Frontal cortex (tissue), 4 donors: Measurements from ENCODE around the gene METTL15. TPM values are rescaled to one million over a fixed set of nuclear protein-coding genes. Genes with fewer than 3 reads are reported as not detected.
"Not testable (repeated sequence)": the region's sequence is repeated elsewhere in the genome, so short reads cannot be mapped to it uniquely, and the experiment has no call there.

Experiments
- DNase-seq, 2 donors: peaks; one replicate each; pipeline ENCODE4 v3.0.0; 2012; ENCODE audit warnings: low spot score in 2 of 2
- FAIRE-seq: peaks from 2 replicates; lab custom pipeline; 2012; peaks lifted over from hg19 to GRCh38; lab: Jason Lieb, UNC
- total RNA-seq: library from RNA; depleted of rRNA; stranded (reverse); fragments of >200 nt; gene quantifications from one replicate; pipeline ENCODE4 v1.2.3, GENCODE V29; 2014
- donor health status: control.
- donor health status: control.
- donor health status: control.

The METTL15 gene, protein sequence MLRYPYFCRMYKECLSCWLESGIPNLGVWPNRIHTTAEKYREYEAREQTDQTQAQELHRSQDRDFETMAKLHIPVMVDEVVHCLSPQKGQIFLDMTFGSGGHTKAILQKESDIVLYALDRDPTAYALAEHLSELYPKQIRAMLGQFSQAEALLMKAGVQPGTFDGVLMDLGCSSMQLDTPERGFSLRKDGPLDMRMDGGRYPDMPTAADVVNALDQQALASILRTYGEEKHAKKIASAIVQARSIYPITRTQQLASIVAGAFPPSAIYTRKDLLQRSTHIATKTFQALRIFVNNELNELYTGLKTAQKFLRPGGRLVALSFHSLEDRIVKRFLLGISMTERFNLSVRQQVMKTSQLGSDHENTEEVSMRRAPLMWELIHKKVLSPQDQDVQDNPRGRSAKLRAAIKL
- 19.2 TPM for total RNA-seq

DNA sequence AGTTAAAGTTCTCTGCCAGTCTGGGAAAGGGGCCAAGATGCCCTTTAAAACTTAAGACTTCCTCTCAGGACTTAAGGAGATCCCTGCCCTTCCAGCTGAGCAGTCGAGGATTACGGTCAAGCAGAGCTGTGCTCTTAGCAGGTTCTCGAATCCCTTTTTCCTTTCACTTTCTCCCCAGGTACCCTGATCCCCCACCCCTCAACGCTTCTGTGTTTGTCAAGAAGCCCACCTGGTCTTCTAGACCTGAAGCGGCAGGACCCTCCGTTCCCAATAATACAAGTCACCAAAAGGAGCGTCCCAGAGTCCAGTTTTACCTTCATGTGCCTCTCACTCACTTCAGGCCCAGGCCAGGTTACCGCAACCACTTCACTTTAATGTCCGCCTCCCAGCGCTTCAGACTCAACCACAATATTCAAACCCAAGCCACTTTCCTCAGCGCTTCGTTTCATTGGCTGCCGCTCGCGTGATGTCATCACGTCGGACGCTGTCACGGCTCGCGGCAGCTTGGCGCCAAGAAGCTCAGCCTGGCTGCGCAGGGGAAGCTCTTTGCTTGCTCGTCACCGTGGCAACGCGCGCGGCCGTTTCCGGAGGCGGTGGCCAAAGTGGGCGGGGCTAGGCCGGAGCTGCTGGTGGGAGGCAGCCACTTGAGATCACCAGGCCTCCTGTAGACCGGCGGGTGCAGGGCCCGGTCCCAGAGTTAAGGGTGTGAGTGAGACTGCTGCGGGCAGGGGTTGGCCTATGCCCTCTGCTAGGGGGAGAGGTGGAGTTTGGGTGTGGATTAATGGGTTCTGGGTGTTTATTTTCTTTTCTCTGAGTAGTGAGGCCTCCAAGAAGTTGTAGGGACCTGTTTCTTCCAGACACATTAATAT is at the start of gene METTL15, which contains the start of gene KIF18A:
Gene METTL15, plus strand, starts transcription at position 639 of the 869 bp plus-strand sequence. CDS start 4,947 bp downstream, outside the sequence.
Gene KIF18A, minus strand, starts transcription at position 407 of the 869 bp plus-strand sequence. CDS start 10,209 bp downstream, outside the sequence.
- FAIRE-seq (peak; percentile 52), DNase-seq (peak; percentile 65 to 80)

DNA sequence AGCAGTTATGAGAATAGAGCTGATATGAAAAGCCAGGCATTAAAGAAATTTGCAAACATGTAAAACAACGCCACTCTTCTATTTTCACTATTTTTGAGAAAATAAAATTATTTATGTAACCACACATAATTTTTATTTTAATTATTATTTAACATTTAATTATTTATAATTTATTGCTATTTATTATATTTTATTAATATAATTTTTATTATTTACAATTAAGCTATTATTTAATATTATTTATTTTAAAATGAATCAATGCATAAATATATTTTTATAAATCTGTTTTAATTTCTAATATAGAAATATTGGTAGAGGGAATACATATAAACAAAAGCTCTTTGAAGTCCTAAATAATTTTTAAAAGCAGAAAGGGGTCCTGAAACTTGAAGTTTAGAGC is 36.9 kb upstream of the METTL15 start:
- DNase-seq (no peak), FAIRE-seq (peak; percentile 94)

DNA sequence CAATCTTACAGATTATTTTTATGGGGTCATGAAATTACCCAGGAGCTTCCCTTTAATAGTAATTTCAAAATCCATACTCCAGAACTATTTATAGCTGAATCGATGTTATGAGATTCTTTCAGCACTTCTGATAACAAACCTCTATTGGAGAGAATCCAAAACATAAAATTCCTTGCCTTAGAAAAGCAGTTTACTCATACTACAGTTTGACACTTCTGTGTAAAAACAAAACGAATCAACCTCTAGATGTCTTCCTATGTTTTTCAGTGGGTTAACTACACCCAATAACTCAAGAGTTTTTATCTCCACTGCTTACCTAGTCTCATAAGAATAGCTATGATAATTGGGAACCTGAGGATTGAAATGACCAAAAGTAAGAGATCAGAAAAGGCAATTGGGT is 35.9 kb upstream of the METTL15 start:
- DNase-seq (no peak), FAIRE-seq (no peak)

DNA sequence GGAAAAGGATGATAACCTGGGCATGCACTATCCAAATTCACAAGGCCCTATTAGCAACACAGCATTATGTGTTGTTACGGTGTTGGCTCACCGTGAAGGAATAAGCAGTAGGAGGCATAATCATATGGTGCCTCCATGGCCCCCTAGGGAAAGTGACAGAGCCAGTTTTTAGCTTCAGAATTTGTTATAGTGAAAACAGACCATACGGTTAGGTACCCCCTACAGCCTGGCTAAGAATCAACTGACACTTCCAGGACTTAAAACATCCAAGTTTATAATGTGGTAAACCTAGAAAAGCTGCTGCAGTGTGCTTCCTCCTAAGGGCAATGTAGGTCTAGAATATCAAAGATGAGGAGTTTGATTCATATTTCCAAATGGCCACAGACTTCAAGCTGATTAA is 30.7 kb upstream of the METTL15 start:
- DNase-seq (no peak), FAIRE-seq (no peak)

DNA sequence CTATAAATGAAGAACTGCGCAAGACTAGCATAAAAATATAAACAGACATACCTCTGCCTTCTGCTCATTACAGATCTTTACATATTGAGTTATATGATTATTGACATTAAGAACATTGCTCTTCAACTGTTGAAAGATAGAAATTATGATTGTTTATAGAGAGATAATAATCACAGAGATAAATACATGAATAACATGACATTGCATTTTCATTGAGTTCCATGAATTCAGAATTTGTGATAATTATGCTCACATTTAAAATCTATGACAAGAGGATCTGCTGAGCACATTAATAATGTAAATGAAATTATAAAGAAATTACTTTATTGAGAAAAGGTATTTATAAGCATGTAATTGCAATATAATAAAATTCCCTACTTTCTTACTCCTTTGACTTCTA is 25.1 kb upstream of the METTL15 start:
- DNase-seq (no peak), FAIRE-seq (no peak)

DNA sequence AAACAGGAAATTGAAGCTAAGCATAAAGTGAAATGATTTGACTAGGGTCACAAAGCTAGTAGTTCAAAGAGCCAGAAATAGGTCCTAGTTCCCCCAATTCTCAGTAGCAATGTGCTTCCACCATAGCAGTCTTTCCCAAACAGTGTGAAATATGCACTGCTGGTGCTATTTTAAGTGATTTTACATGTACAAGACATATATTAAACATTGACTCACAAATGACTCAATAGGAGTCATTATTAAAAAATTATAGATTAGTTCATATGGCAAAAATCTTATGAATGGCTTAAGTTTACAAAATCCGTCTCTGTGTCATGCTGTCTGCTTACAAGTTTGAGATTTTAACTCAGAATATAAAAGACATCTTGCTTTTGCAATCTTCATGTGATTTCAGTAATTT is 21.6 kb upstream of the METTL15 start:
- FAIRE-seq (no peak), DNase-seq (no peak)

DNA sequence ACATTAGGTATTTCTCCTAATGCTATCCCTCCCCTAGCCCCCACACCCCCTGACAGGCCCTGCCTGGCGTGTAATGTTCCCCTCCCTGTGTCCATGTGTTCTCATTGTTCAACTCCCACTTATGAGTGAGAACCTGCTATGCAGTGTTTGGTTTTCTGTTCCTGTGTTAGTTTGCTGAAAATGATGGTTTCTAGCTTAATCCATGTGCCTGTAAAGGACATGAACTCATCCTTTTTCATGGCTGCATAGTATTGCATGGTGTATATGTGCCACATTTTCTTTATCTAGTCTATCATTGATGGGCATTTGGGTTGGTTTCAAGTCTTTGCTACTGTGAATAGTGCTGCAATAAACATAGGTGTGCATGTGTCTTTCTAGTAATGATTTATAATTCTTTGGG is 21.0 kb upstream of the METTL15 start:
- FAIRE-seq, DNase-seq: not testable (repeated sequence)

DNA sequence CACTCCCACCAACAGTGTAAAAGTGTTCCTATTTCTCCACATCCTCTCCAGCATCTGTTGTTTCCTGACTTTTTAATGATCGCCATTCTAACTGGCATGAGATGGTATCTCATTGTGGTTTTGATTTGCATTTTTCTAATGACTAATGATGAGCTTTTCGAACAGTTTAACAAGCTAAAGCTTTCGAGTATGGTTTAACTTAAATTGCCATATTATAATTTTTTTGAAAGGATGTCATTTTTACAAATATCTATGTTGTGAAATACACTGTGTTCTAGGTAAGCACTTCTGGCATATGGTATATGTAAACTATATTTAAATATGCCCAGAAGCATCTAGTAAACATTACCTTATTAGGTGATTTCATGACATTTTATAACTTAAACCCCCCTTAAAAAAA is 20.5 kb upstream of the METTL15 start:
- FAIRE-seq, result not testable (repeated sequence)

DNA sequence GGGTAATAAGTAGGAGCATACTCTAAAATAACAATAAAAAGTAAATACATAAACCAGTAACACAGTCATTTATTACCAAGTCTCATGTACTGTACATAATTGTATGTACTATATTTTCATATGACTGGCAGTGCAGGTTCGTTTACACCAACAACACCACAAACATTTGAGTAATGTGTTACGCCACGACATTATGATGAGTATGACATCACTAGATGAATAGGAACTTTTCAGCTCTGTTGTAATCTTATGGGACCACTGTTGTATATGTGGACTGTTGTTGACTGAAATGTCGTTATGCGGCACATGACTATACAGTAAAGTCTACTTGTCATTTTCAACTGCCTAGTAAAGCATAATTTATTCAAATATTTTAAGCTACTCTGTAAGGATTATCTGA is 18.8 kb upstream of the METTL15 start:
- no peak for FAIRE-seq
- DNase-seq, result no peak

More for the DNA sequence above, 20.5 kb upstream of the METTL15 start:
- DNase-seq, result not testable (repeated sequence)

DNA sequence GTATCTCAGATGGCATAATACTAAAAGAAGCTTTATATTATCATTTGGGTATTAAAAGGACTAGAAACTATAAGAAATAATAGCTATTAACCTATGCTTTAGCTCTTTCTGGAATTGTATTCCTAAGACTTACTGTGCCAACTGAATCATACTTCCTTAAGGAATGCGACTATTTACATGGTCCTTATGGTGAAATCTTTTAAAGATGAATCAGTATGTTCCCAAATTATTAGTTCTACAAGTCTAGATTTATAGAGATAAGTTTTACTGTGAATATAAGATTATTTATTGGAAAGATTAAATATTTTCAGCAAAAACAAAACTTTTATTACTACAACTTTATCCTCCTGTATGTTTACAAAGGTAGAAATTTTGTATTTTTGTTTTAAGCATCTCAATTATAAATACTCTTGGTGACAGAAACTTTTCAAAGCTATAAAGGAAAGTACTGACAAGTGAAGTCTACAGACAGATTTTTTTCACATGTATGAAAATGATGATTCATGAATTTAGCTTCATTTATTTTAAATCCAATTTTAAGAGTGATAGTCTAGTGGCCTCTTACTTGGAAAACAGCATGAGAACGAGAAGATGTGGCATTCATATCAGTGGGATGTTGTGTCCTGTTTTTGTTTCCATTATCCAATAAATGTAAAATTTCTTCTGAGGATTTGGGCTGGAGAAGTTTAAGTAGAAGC is 18.0 kb upstream of the METTL15 start:
- FAIRE-seq (peak; percentile 17), DNase-seq (no peak)

DNA sequence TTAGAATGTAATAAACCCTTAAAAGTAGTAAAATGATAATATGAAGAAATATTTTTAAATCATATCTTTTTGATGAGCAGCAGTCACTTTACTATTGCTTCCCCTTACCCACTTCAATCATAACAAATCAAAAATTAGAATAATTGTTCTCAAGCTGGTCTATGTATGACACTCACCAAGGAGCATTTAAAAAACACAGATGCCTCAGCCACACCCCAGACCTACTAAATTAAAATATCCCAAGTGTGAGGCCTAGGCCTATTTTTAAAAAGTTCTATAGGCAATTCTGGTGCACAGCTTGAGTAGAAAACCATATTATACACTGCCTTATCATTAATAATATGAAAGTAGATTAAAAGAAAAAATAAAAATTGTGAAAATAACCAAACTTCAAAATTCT is 15.4 kb upstream of the METTL15 start:
- no peak for DNase-seq
- FAIRE-seq, result no peak

DNA sequence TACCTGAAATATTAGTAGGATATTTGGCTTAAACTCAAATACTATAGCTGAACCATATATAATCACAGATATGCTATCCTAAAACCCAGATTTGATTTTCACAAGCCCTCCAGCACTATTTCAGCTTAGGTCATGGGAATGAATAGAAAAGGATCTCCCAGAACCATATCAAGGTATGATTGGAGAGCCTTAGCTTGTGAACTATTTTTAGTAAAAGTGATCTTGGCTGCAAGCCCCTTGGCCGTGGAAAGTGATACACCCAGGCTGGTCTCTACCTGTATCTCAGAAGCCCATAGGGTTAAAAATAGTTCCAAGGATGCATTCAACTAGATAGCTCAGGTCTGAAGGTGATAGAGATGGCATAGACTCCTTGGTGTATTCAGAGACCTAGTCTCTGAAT is 9.9 kb upstream of the METTL15 start:
- FAIRE-seq (no peak), DNase-seq (no peak)

DNA sequence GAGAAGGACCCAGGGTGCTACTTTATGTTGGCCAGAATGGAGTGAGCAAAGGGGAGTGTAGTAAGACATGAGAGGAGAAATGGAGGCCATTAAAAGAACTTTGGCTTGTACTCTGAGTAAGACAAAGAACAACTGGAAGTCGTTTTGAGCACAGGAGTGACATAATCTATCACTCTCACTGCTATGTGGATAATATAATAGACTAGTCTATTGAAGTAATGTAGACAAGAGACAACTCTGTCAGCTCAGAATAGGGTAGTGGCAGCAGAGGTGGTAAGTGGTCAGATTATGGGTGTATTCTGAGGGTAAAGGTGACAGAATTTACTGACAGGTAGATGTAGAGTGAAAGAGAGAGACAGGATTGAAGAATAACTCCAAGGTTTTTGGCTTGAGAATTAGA is 8.5 kb upstream of the METTL15 start:
- no peak for FAIRE-seq
- DNase-seq, result no peak

DNA sequence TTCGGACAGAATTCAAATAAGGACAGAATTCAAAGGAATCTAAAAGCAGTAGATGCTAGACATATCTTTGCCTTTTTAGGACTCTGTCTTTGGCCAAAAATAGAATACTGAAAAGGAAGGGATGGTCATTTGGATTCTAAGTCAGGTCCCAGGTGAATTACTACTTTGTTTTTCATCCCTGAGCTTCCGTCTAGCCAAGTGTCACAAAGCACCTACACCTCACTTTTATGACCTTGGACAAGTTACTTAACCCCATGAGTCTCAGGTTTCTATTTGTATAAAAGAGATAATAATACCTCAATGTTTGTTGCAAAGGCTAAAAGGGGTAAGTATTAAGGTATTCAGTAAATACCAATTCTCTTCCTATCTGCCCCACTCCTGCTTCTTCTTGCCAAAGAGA is 7.5 kb upstream of the METTL15 start:
- no peak for DNase-seq

DNA sequence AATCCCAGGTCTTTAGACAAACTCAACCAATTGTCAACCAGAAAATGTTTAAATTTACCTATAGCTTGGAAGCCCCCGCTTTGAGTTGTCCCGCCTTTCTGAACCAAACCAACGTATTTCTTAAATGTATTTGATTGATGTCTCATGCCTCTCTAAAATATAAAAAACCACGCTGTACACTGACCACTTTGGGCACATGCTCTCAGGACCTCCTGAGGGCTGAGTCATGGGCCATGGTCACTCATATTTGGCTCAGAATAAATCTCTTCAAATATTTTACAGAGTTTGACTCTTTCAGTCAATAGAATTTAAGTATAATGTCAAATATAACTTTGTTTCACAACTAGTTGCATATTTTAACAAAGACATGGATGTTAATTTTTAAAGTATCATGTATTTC is 5.9 kb upstream of the METTL15 start:
- FAIRE-seq, result not testable (repeated sequence)

More for the DNA sequence above, 7.5 kb upstream of the METTL15 start:
- FAIRE-seq, result no peak

DNA sequence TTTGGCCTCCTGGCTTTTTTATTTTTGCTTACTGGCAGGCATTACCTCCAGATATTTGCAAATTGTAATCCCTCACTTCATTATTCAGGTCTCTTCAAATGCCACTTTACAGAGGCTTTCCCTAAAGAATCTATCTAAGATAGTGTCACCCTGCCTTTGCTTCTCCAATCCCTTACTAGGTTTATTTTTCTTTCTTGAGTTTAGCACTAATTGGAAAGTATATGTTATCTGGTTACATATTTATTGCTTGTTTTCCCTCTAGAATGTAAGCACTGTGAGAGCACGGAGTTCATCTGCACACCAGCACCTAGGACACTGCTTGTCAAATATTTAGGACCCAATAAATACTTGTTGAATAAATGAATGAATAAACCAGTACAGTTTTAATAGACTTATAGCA is 3.8 kb upstream of the METTL15 start:
- FAIRE-seq, result no peak
- no peak for DNase-seq

More for the DNA sequence above, 5.9 kb upstream of the METTL15 start:
- DNase-seq, result not testable (repeated sequence)

DNA sequence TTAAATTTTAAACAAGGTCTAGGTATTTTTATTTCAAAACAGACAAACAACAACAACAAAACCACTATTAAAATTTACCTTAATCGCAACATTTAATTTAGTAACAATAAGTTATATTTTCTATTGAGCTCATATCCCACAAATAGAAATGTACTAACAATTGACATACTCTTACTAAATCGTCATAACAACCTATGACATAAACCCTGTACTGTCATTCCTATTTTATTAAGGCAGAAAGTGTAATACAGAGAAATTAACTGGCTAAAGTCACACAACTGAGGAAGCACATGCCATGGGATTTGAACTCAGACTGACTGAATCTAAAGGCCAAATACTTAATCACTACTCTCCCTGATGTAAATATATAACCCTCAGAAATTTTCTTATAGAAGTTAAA is 3.2 kb upstream of the METTL15 start:
- FAIRE-seq (no peak), DNase-seq (no peak)

DNA sequence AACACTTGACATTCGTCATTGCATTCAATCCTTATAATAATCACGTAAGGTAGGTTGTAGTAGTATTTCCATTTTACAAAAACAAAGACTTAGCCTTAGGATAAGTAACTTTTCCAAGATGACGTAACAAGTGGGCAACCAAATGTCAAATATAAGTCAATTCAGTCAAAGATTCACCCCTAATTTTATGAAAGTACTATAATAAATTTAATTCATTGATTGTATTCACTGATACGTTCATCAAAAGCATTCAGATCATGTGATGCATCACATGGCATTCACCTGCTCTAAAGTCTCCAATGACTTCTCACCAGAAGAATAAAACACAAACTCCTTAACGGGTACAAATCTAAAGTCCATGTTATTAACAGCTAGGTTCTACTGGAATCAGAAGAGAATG is 2.3 kb upstream of the METTL15 start:
- DNase-seq, result no peak
- FAIRE-seq, result no peak

DNA sequence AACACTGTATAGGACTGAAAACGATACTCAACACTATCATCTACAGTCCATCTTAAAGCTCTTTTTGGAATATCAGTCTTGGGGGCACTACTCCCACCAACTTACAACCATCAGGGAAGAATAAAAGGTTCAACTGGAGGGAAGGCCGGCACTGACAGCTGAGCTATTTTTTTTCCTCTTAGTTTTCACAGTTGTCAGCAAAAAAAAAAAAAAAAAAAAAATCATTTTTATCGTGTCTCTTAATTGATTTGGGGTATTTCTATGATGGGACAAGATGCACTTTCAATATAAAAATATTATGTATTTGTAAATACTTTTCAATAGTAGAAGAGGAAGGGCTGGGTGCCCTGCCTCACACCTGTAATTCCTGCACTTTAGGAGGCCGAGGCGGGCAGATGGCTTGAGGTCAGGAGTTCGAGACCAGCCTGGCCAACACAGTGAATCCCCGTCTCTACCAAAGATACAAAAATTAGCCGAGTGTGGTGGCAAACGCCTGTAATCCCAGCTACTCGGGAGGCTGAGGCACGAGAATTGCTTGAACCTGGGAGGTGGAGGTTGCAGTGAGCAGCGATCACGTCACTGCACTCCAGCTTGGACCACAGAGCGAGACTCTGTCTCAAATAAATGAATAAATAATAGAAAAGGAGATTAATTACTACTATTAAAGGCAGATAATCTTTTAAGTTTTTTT is 1.7 kb upstream of the METTL15 start:
- no peak for DNase-seq
- no peak for FAIRE-seq
